ENCODE data around the gene OR11H7.

OR11H7 gene

DNA sequence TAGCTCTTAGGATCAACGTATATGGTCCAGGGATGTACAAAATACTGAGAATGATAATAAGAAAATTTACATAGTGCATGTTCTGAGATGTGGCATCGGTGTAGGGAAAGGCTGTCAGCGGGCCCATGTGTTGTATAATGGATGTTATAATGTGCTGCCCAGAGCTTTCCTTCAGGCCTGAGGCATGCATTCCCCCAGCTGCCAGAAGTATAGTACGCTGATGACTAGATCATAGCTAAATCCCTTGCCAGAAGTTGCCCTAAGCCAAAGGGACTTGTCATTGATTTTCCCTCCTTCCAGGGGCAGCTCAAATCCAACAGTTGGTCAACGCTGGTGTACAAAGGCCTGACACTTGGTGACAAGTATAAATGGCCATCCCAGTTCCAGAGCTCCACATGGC, 44.6 kb upstream of the OR11H7 start:
- Histone ChIP-seq H3K27me3 (ENCODE audit: insufficient read depth, low read length) (no peaks in the 10 kb centered on the region), H3K23ac (ENCODE audit: low read length) (no peak overlapping the region), H3K79me1 (ENCODE audit: low read length) (no peaks in the 10 kb centered on the region), H3K4me2 (ENCODE audit: low read length) (no peak overlapping the region), H2BK12ac (ENCODE audit: low read length) (no peak overlapping the region), H3K18ac (ENCODE audit: low read length) (no peak overlapping the region), H3K36me3 (ENCODE audit: control insufficient read depth in 1 of 2, insufficient read depth in 2 of 2, low read length in 2 of 2) (no peaks in the 10 kb centered on the region), H2BK5ac (ENCODE audit: low read depth, low read length, poor library complexity) (no peak overlapping the region), H4K8ac (ENCODE audit: low read depth, low read length) (no peak overlapping the region), H4K12ac (ENCODE audit: low read depth, low read length) (no peak overlapping the region), H3K14ac (ENCODE audit: low read length) (no peak overlapping the region), H3K9ac (ENCODE audit: low read length) (no peak overlapping the region), H3K4ac (ENCODE audit: low read depth, low read length) (no peak overlapping the region), H3K4me1 (ENCODE audit: control insufficient read depth in 1 of 2, insufficient read depth in 2 of 2, low read length in 2 of 2) (no peaks in the 10 kb centered on the region), H3K79me2 (ENCODE audit: control insufficient read depth, insufficient read depth, low read length, poor library complexity) (no peaks in the 10 kb centered on the region), H2AK5ac (ENCODE audit: low read length) (no peak overlapping the region), H2AFZ (ENCODE audit: insufficient read depth, low read length, poor library complexity) (no peak overlapping the region), H3K27ac (ENCODE audit: low read depth, low read length) (no peak overlapping the region), H4K91ac (ENCODE audit: low read depth, low read length) (no peak overlapping the region), H2BK120ac (ENCODE audit: insufficient read depth, low read length, poor library complexity) (no peak overlapping the region), H3K4me3 (ENCODE audit: low read depth, low read length) (no peak overlapping the region), H3K9me3 (ENCODE audit: insufficient read depth, low read depth, low read length) (peaks cover 10% of the 10 kb centered on the region)
- no peak for DNase-seq
- no CpG with 5 or more reads among the region's 5 CpGs for WGBS (ENCODE audit: extremely low coverage, insufficient coverage, insufficient read length)

- Histone ChIP-seq H3K4ac (ENCODE audit: low read depth, low read length) (no peak within 1 kb of the TSS), H3K23ac (ENCODE audit: low read length) (no peak within 1 kb of the TSS), H3K27me3 (ENCODE audit: insufficient read depth, low read length) (no peaks in the 10 kb centered on the region), H3K4me2 (ENCODE audit: low read length) (no peak within 1 kb of the TSS), H3K9me3 (ENCODE audit: insufficient read depth, low read depth, low read length) (peaks cover 13% of the 10 kb centered on the region), H3K14ac (ENCODE audit: low read length) (no peak within 1 kb of the TSS), H3K36me3 (ENCODE audit: control insufficient read depth in 1 of 2, insufficient read depth in 2 of 2, low read length in 2 of 2) (no peaks in the 10 kb centered on the region), H2AFZ (ENCODE audit: insufficient read depth, low read length, poor library complexity) (no peak within 1 kb of the TSS), H2AK5ac (ENCODE audit: low read length) (no peak within 1 kb of the TSS), H3K18ac (ENCODE audit: low read length) (no peak within 1 kb of the TSS), H3K79me2 (ENCODE audit: control insufficient read depth, insufficient read depth, low read length, poor library complexity) (no peaks in the 10 kb centered on the region), H2BK5ac (ENCODE audit: low read depth, low read length, poor library complexity) (no peak within 1 kb of the TSS), H3K27ac (ENCODE audit: low read depth, low read length) (no peak within 1 kb of the TSS), H3K9ac (ENCODE audit: low read length) (no peak within 1 kb of the TSS), H3K4me3 (ENCODE audit: low read depth, low read length) (no peak within 1 kb of the TSS), H3K79me1 (ENCODE audit: low read length) (no peaks in the 10 kb centered on the region), H2BK12ac (ENCODE audit: low read length) (no peak within 1 kb of the TSS), H2BK120ac (ENCODE audit: insufficient read depth, low read length, poor library complexity) (no peak within 1 kb of the TSS), H4K8ac (ENCODE audit: low read depth, low read length) (no peak within 1 kb of the TSS), H4K12ac (ENCODE audit: low read depth, low read length) (no peak within 1 kb of the TSS), H4K91ac (ENCODE audit: low read depth, low read length) (no peak within 1 kb of the TSS), H3K4me1 (ENCODE audit: control insufficient read depth in 1 of 2, insufficient read depth in 2 of 2, low read length in 2 of 2) (no peaks in the 10 kb centered on the region)
- DNase-seq = no peak
- no CpG with 5 or more reads among the region's 1 CpG for WGBS (ENCODE audit: extremely low coverage, insufficient coverage, insufficient read length)
These were observed 38.2 kb upstream of the OR11H7 start, which contains the start of gene OR11G2 for GRCh38 chr14:20190596-20190995. Gene OR11G2 (plus strand): TSS chr14:20190896. CDS start chr14:20197438, 6,542 bp downstream.

DNA sequence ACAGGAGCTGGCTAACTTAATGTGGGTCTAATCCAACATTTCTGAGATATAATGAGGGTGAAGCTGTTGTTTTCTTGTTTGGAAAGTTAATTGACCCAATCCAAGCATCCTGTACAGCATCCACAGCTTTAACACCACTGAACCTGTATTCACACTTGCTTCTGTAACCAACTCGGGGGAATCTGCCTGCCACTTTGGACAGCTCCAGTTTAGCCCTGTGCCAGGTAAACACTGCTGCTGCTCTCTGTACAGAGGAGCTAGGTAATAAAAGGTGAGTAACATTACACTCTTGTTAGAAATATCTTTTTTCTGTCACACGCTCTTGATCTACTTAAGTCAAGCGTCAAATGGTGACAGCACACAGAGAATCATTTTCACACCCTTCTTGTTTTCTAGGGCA, 37.4 kb upstream of the OR11H7 start:
- WGBS (ENCODE audit: extremely low coverage, insufficient coverage, insufficient read length) = no CpG with 5 or more reads among the region's 3 CpGs
- Histone ChIP-seq H3K9me3 (ENCODE audit: insufficient read depth, low read depth, low read length) (peaks cover 13% of the 10 kb centered on the region), H2AFZ (ENCODE audit: insufficient read depth, low read length, poor library complexity) (no peak overlapping the region), H3K4me2 (ENCODE audit: low read length) (no peak overlapping the region), H3K79me2 (ENCODE audit: control insufficient read depth, insufficient read depth, low read length, poor library complexity) (no peaks in the 10 kb centered on the region), H3K36me3 (ENCODE audit: control insufficient read depth in 1 of 2, insufficient read depth in 2 of 2, low read length in 2 of 2) (no peaks in the 10 kb centered on the region), H3K27me3 (ENCODE audit: insufficient read depth, low read length) (no peaks in the 10 kb centered on the region), H2BK120ac (ENCODE audit: insufficient read depth, low read length, poor library complexity) (no peak overlapping the region), H4K91ac (ENCODE audit: low read depth, low read length) (no peak overlapping the region), H4K8ac (ENCODE audit: low read depth, low read length) (no peak overlapping the region), H3K14ac (ENCODE audit: low read length) (no peak overlapping the region), H4K12ac (ENCODE audit: low read depth, low read length) (no peak overlapping the region), H3K9ac (ENCODE audit: low read length) (no peak overlapping the region), H3K79me1 (ENCODE audit: low read length) (no peaks in the 10 kb centered on the region), H3K4ac (ENCODE audit: low read depth, low read length) (no peak overlapping the region), H3K23ac (ENCODE audit: low read length) (no peak overlapping the region), H3K4me1 (ENCODE audit: control insufficient read depth in 1 of 2, insufficient read depth in 2 of 2, low read length in 2 of 2) (no peaks in the 10 kb centered on the region), H3K18ac (ENCODE audit: low read length) (no peak overlapping the region), H2BK5ac (ENCODE audit: low read depth, low read length, poor library complexity) (no peak overlapping the region), H3K4me3 (ENCODE audit: low read depth, low read length) (no peak overlapping the region), H2AK5ac (ENCODE audit: low read length) (no peak overlapping the region), H2BK12ac (ENCODE audit: low read length) (no peak overlapping the region), H3K27ac (ENCODE audit: low read depth, low read length) (no peak overlapping the region)
- no peak for DNase-seq

DNA sequence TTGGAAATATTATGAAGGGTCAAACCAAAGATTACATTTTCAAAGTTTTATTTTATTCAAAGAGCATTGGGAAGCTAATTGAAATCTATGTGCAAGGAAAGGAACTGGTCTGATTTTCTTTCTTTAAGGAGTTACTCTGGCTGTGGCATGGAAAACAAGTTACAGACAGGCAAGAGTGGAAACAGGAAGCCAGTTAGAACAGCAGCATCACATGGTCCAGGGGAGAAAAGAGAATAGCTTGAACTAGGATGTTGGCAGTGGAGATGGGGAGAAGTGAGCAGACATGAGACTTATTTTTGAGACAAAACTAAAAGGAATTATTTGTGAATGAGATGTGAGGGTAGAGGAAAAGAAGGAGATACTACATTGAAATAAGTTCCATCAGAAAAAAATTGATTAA, 34.7 kb upstream of the OR11H7 start:
- Histone ChIP-seq H3K9me3 (ENCODE audit: insufficient read depth, low read depth, low read length) (peaks cover 19% of the 10 kb centered on the region), H3K4ac (ENCODE audit: low read depth, low read length) (no peak overlapping the region), H2BK120ac (ENCODE audit: insufficient read depth, low read length, poor library complexity) (no peak overlapping the region), H3K79me2 (ENCODE audit: control insufficient read depth, insufficient read depth, low read length, poor library complexity) (no peaks in the 10 kb centered on the region), H2BK12ac (ENCODE audit: low read length) (no peak overlapping the region), H3K36me3 (ENCODE audit: control insufficient read depth in 1 of 2, insufficient read depth in 2 of 2, low read length in 2 of 2) (no peaks in the 10 kb centered on the region), H2AFZ (ENCODE audit: insufficient read depth, low read length, poor library complexity) (no peak overlapping the region), H4K12ac (ENCODE audit: low read depth, low read length) (no peak overlapping the region), H3K4me2 (ENCODE audit: low read length) (no peak overlapping the region), H3K79me1 (ENCODE audit: low read length) (no peaks in the 10 kb centered on the region), H3K27ac (ENCODE audit: low read depth, low read length) (no peak overlapping the region), H2AK5ac (ENCODE audit: low read length) (no peak overlapping the region), H4K91ac (ENCODE audit: low read depth, low read length) (no peak overlapping the region), H3K9ac (ENCODE audit: low read length) (no peak overlapping the region), H4K8ac (ENCODE audit: low read depth, low read length) (no peak overlapping the region), H2BK5ac (ENCODE audit: low read depth, low read length, poor library complexity) (no peak overlapping the region), H3K27me3 (ENCODE audit: insufficient read depth, low read length) (no peaks in the 10 kb centered on the region), H3K14ac (ENCODE audit: low read length) (no peak overlapping the region), H3K4me3 (ENCODE audit: low read depth, low read length) (no peak overlapping the region), H3K23ac (ENCODE audit: low read length) (no peak overlapping the region), H3K18ac (ENCODE audit: low read length) (no peak overlapping the region), H3K4me1 (ENCODE audit: control insufficient read depth in 1 of 2, insufficient read depth in 2 of 2, low read length in 2 of 2) (no peaks in the 10 kb centered on the region)
- no peak for DNase-seq
